Right lobe of liver (tissue), 6 donors: Measurements from ENCODE around the gene CNGA4. TPM values are rescaled to one million over a fixed set of nuclear protein-coding genes. Genes with fewer than 3 reads are reported as not detected.

Source experiments
- ATAC-seq, 4 donors: fragments of 200-7000 bp; cut with Tn5 transposase; one replicate each; pipeline ENCODE4 v1.9.1; 2020; ENCODE audit warnings: mild to moderate bottlenecking in 4 of 4, moderate library complexity in 4 of 4
- DNase-seq, 3 donors: peaks; one replicate each; pipeline ENCODE4 v3.0.0-alpha.2; 2020
- H3K27ac ChIP-seq, 3 donors: fragments of 200-600 bp; one replicate each; pipeline ENCODE4 v1.8.0; 2022
- H3K27me3 ChIP-seq, 2 donors: fragments of 200-600 bp; one replicate each; pipeline ENCODE4 v1.8.0; 2022
- H3K36me3 ChIP-seq, 4 donors: fragments of 200-600 bp; sonication (generic) in 1 of 4; one replicate each; pipeline versions ENCODE4 v1.5.1 to v1.8.0; 2017 to 2022; ENCODE audit warnings: control low read depth in 1 of 4
- H3K4me1 ChIP-seq, 4 donors: fragments of 200-600 bp; sonication (generic) in 1 of 4; one replicate each; pipeline versions ENCODE4 v1.5.1 to v1.8.0; 2017 to 2022; ENCODE audit warnings: control low read depth in 1 of 4
- H3K4me3 ChIP-seq, 3 donors: fragments of 200-600 bp; one replicate each; pipeline ENCODE4 v1.8.0; 2022
- H3K9me3 ChIP-seq, 4 donors: fragments of 200-600 bp; sonication (generic) in 1 of 4; one replicate each; pipeline versions ENCODE4 v1.5.1 to v1.8.0; 2017 to 2022; ENCODE audit warnings: control low read depth in 1 of 4
- CTCF ChIP-seq, 4 donors: fragments of 200-600 bp in 3 of 4; fragments of 450-650 bp in 1 of 4; IDR thresholded peaks; one replicate each; pipeline versions ENCODE4 v1.5.1 to v1.8.0; 2016 to 2022; ENCODE audit warnings: antibody characterized with exemption in 4 of 4, mild to moderate bottlenecking in 2 of 4
- POLR2A ChIP-seq: fragments of 450-650 bp; IDR thresholded peaks from one replicate; pipeline ENCODE4 v1.6.1; 2017; ENCODE audit warnings: antibody characterized with exemption, mild to moderate bottlenecking
- WGBS: methylation state at CpG from one replicate; pipeline ENCODE4 v1.1.6; 2018; ENCODE audit warnings: low coverage, low lambda C conversion rate; ENCODE audit not compliant: insufficient coverage; ENCODE audit errors: missing lambda C conversion rate; 5-methylcytosine and 5-hydroxymethylcytosine counted together
- intact Hi-C, 2 donors: fragments of 100-400 bp; cut with DNase I; formaldehyde crosslinking; loops; one replicate each; pipeline versions ENCODE4 v1.11.2 to v1.14.1; 2022
- long read RNA-seq: library from polyadenylated mRNA; unstranded; transcript quantifications from one replicate; pipeline ENCODE4 v2.0.0, GENCODE V29; 2019
- total RNA-seq, 6 experiments: library from RNA; depleted of rRNA in 2 of 6; stranded (reverse); fragments of >200 nt in 2 of 6; fragmentation: NEBNext Ultra II Directional in 3 of 6; extraction: Animal tissue kit (Norgen Biotek cat#: 25700) in 3 of 6; gene quantifications; one replicate each; pipeline versions ENCODE4 v1.1.0 to v1.2.4, GENCODE V29; 2016 to 2023
- donor health status: DM: no; HTN: yes; CAD: no.
- donor health status: DM: no; HTN: no; CAD: no.
- donor health status: DM: no; HTN: no; CAD: no.
- donor health status: DM: no; HTN: yes; CAD: no.
- donor health status: DM: no; HTN: yes; CAD: no.

Gene CNGA4
- under 1 TPM in 1 of 6 experiments, not detected in 5; 0.25 TPM for total RNA-seq
- long read RNA-seq = 0 reads

GRCh38 chr11:6238902-6239301, at the start of gene CNGA4:
TSS of gene CNGA4 (plus strand) at chr11:6239089. CDS start at chr11:6239207, 118 bp downstream.
- H3K4me3 ChIP-seq = no peak within 1 kb of the TSS
- DNase-seq = no peak
- no peak for TF ChIP-seq POLR2A
- no peak for TF ChIP-seq CTCF (IDR thresholded peaks at IDR 0.05)
- no peaks in the 10 kb centered on the region for H3K9me3 ChIP-seq
- intact Hi-C loops = no loop called here
- no peak within 1 kb of the TSS for H3K27ac ChIP-seq
- no peaks in the 10 kb centered on the region for H3K27me3 ChIP-seq
- no peak for ATAC-seq
- no peaks in the 10 kb centered on the region for H3K36me3 ChIP-seq
- H3K4me1 ChIP-seq = peaks cover 0 to 1% (median 0%) of the 10 kb centered on the region in 4 donors
- no CpG with 5 or more reads among the region's 1 CpG for WGBS

GRCh38 chr11:6191742-6192141, 47.1 kb upstream of the CNGA4 start:
- TF ChIP-seq POLR2A (no peak), CTCF (IDR thresholded peaks at IDR 0.05) (no peak)
- no peak overlapping the region for H3K4me3 ChIP-seq
- no peaks in the 10 kb centered on the region for H3K27me3 ChIP-seq
- intact Hi-C loops = no loop called here
- H3K27ac ChIP-seq = no peak overlapping the region
- H3K36me3 ChIP-seq = no peaks in the 10 kb centered on the region
- DNase-seq (no peak), ATAC-seq (peak in 1 of 4 donors; percentile 11)
- H3K9me3 ChIP-seq = no peaks in the 10 kb centered on the region
- no peaks in the 10 kb centered on the region for H3K4me1 ChIP-seq

- Histone ChIP-seq H3K4me1 (no peaks in the 10 kb centered on the region), H3K27me3 (no peaks in the 10 kb centered on the region), H3K9me3 (no peaks in the 10 kb centered on the region), H3K36me3 (no peaks in the 10 kb centered on the region), H3K27ac (no peak overlapping the region), H3K4me3 (no peak overlapping the region)
- ATAC-seq (no peak), DNase-seq (no peak)
- intact Hi-C loops = no loop called here
- WGBS = 33% methylated on average over 1 of the region's 1 CpG
- no peak for TF ChIP-seq POLR2A
- no peak for TF ChIP-seq CTCF (IDR thresholded peaks at IDR 0.05)
Observed at GRCh38 chr11:6194065-6194581, 44.8 kb upstream of the CNGA4 start.

GRCh38 chr11:6196396-6196795, 42.5 kb upstream of the CNGA4 start:
- H3K36me3 ChIP-seq = no peaks in the 10 kb centered on the region
- H3K4me1 ChIP-seq = no peaks in the 10 kb centered on the region
- H3K9me3 ChIP-seq = no peaks in the 10 kb centered on the region
- no peak for TF ChIP-seq POLR2A
- TF ChIP-seq CTCF (IDR thresholded peaks at IDR 0.05) = no peak
- 51% methylated on average over 4 of the region's 4 CpGs for WGBS
- intact Hi-C loops = no loop called here
- H3K27me3 ChIP-seq = no peaks in the 10 kb centered on the region
- H3K4me3 ChIP-seq = no peak overlapping the region
- DNase-seq = no peak
- no peak for ATAC-seq
- H3K27ac ChIP-seq = no peak overlapping the region
